ENCODE results near the gene GATM. TPM values are rescaled to one million over a fixed set of nuclear protein-coding genes. Genes with fewer than 3 reads are reported as not detected.
"Not testable (repeated sequence)": the region's sequence is repeated elsewhere in the genome, so short reads cannot be mapped to it uniquely, and the experiment has no call there.

The GATM gene
- total RNA-seq, 1 donor from 2014 or later, result 11.3 TPM

DNA sequence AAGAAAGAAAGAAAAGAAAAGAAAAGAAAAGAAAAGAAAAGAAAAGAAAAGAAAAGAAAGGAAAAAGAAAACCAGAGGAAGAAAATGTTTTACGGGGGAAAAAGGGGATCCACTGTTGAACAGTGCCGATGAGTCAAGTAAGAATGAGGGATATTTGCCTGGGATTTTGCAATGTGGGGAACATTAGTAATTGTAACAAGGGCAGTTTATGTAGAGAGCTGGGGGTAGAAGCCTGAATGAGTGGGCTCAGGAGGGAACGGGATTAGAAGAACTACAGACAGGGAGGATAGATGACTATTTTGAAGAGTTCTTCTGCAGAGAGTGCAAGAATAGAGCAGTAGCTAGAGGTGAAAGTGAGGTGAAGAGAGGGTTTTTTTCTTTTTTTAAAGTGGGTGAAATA is 28.7 kb downstream of the GATM start:
- no peak for ATAC-seq

DNA sequence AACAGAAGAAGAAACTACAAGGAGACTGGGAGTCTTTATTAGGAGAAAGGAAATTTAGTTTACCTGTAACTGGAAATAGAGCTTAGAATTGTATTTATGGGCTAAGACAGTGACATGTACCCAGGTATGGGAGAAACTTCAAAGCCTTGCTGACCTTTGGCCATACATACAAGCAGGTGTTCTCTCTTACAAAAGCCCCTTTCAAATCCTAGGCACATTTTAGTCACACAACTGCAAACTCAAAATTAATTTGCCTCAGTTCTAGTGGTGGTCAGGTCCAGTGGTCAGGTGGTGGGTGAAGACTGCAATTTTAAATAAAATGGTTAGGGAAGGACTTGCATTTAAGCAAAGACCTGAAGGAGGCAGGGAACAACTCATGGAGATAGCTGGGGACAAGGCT is 30.4 kb downstream of the GATM start:
- ATAC-seq, result no peak

DNA sequence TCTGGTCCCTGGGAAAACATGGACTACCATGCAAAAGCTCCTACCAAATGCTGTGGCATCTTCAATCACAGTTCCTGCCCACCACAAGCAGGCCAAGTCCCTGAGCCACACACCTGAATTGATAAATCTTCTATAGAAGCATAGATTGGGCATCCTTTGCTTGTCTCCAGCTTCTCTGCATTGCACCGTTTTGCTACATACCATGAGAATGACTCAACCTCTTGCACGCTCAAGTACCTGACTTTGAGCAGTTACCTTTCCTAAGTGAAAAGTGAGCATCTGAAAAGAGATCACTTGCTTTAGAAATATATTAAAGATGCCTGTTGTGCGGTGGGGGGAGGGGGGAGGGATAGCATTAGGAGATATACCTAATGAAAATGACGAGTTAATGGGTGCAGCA is 31.3 kb downstream of the GATM start:
- no peak for ATAC-seq

DNA sequence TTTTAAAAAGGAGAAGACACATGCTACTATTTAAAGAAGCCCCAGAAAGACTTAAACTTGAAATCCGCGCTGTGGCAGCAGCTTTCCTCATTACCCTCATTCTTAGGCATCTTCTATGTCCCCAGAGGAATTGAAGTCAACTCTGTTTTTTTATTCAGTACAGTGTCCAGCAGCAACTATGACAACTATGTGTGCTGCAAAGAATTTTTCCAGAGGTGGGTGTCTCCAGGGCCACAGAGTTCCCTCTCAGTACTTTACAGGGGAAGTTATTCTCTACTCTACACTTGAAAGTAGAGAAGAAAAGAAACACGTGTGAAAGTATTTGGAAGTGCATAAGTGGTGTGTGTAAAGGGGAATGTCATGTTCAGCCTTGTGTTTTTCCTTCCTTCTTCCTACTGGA is 32.0 kb downstream of the GATM start:
- ATAC-seq, result no peak

DNA sequence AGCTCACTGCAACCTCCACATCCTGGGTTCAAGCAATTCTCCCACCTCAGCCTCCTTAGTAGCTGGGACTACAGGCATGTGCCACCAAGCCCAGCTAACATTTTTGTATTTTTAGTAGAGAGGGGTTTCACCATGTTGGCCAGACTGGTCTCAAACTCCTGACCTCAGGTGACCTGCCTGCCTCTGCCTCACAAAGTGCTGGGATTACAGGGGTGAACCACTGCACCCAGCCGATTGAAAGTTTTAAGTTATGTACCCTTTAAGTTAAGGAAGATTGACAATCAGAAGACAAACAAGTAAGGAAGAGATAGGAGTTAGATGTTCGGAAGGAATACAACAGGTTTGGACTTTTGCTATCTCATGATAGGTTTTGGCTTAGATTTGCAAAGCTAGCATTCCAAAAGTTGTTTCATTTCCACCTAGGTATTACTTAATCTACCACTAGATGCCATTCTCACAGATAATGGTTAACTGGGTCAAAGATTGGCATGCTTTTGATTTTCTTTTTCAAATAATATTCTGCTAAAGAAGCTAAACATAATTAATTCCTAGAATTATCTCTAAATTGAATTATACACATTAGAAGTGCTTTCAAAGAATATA is 35.0 kb downstream of the GATM start:
- no peak for ATAC-seq

DNA sequence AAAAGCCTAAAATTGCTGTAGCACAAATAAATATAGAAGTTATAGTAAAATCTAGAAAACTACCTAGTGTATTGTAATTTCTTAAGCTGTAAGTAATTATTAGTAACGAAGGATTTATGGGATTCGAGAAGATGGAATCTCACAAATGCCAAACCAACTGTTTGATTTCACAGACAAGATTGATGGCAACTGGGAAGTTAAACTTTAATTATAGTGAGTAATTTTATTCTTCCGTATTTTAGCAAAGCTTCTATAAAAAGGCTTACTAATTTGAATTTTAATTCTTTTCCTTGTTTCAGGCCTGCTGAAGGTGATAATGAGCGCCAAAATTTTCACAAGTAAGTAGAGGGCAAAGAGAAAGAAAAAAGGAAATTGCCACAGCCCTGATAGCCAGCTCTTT is 36.6 kb downstream of the GATM start:
- no peak for ATAC-seq

DNA sequence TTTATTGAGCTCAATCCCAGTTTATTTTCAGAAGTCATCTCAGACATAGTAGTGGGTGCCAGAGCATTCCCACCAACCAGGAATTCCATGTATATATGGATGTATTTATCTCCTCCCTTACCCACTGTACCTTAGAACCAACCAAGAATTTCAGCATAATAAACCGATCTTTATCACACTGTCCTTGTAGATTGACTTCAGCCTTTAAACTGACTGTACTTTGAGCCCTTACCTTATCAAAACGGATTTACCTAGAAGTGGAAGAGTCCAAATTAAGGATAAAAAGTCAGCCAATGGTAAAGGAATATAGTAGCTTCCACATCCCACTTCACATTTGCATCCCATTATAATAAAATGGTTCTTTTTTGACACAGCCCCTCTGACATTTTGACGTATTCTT is 37.9 kb downstream of the GATM start:
- ATAC-seq, result no peak

DNA sequence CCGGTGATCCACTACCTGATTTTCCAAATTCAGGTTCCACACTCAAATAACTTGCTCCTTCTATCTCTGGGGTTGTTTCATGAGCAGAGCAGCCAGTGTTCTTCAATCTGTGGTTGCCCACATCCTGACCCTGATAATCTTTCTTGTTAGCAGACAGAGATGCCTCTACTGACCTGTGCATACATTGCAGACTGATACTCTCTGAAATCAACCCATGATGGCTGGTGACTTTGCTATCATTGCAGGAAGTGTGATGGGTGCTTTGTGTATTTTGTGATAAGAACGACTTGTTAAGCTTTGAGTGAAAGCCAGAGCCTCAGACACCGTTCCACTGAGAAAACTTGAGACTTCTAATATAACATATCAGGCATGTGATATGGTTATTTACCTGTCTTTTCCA is 39.9 kb downstream of the GATM start:
- ATAC-seq, result no peak

DNA sequence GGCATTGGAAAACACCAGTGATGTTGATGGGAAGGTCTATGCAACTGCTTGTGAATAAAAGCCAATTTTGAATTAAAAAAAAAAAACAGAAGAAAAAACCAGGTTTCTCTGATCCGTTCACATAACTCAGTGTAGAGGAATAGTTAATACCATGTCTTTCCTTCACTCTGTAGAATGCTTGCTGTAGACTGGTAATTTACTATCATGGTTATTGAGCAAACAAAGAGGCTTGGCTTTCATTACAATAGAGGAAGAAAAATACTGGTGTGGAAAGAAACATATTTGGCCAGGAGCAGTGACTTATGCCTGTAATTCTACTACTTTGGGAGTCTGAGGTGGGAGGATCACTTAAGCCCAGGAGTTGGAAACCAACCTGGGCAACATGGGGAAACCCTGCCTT is 41.1 kb downstream of the GATM start:
- ATAC-seq, result no peak

DNA sequence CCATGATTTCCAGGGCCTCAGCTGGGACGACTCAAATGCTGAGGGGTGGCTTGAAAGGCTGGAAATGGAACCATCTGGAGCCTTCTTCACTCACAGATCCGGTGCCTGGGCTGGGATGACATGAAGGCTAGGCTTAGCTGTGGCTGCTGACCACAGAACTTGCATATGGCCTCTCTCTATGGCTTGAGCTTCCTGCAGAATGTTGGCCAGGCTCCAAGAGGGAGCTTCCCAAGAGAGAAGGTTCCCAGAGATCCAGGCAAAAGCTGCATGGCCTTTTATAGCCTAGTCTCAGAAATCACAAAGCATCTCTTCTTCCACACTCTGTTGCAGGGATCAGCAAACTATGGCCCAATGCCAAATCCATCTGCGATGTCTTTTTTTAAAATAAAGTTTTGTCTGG is 44.8 kb downstream of the GATM start:
- no peak for ATAC-seq

DNA sequence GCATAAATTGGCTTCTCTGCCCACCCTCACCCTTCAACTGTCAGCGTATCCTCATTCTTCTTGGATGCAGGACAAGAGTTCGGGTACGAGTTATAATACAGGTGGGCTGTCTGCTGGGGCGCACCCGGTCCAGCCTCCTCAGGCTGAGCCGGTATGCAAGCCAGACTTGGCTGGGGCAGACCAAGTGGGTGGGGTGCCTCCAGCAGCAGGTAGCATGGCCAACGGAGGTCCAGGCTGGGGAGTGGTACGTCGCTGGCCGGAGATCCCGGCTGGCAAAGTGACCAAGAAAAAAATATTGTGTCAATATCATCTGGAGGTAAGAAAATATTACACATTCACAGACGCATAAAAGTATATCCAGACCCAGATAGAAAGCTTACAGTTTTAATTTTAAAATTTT is 45.6 kb downstream of the GATM start:
- ATAC-seq, result no peak

DNA sequence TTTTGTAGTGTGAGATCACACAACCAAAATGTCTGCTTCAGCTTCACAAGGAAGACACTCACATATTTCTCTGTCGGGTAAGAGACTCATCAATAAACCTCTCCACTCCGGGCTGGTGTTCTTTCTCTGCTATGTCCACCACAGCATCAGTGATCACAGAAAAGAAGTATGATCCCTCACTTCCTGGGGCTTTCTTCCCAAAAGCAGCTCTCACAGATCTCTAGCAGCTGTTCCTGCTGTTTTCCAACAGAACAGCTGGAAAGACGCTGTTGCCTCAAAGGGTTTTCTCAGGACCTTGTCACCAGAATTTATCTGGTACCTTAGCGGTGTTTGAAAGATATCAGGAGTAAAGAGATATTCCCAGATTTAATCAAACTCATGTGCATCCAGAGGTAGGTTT is 46.4 kb downstream of the GATM start:
- no peak for ATAC-seq

DNA sequence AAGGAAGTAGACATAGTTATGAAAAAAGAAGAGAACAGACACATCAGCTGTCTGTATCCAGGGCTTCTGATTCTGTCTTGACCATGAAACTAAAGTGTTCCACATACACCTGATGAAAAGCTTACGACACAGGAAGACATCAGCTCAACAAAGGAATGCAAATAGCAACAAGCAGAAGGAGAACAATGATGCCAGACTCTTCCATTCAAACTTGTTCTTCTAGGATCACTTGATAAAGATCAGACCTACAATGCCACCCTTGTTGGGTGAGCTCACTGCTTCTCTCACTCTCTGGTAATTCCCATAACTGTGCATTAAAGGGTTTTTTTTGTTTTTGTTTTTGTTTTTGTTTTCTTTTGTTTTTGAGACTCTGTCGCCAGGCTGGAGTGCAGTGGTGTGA is 49.7 kb downstream of the GATM start:
- no peak for ATAC-seq

DNA sequence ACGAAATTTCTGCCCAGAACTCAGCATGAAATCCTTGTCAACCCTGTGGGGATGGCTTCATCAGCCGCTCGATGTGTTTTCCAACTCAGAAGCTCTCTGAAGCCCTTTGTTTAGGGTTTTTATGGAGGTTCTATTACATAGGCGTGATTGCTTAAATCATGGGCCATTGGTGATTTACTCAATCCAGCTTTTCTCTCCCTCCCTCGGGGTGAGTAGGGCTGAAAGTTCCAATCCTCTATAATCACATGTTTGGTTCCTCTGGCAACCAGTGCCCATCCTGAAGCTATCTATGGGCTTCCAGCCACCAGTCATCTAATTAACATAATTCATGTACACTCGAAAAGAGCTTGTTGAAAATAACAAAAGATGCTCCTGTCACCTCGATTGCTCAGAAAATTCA is 51.6 kb downstream of the GATM start:
- ATAC-seq, result no peak

DNA sequence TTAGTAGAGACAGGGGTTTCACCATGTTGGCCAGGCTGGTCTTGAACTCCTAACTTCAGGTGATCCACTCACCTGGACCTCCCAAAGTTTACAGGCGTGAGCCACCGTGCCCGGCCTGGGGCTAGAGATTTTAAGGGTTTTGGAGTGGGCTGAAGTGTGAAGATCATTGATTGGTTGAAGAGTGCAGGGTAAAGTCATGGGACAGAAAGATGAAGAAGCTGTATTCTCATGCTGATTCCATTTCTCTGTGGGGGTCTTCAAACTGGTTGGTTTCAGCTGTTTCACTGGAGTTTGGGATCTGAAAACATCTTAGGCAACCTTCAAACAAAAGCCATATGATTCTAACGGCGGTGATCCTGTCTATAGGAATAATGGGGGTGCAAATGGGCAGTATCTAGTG is 52.1 kb downstream of the GATM start:
- ATAC-seq, result no peak

DNA sequence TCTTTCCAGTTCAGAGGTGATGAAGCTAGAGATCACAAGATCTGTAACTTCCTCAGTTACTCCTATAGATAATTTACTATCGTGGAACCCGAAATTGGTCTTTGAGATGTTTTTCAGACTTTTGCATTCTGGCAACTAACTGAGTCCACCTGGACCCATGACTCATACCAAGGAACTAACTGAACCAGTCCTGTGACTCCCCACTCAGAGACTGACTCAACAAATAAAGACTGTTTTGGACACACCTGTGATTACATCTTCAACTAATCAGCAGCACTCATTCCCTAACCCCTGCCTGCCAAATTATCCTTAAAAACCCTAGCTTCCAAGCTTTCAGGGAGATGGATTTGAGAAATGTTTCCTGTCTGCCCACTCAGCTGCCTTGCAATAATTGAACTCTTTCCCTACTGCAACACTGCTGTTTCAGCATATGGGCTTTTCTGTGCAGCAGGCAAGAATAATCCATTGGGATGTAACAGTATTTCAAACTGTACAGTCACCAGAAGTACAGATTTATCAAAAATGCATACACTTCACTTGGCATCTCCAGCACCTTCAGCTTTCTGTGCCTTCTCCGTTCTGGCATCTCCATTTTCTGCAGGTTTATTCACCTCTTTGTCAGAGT is 57.7 kb downstream of the GATM start:
- ATAC-seq, result peak; percentile 94

DNA sequence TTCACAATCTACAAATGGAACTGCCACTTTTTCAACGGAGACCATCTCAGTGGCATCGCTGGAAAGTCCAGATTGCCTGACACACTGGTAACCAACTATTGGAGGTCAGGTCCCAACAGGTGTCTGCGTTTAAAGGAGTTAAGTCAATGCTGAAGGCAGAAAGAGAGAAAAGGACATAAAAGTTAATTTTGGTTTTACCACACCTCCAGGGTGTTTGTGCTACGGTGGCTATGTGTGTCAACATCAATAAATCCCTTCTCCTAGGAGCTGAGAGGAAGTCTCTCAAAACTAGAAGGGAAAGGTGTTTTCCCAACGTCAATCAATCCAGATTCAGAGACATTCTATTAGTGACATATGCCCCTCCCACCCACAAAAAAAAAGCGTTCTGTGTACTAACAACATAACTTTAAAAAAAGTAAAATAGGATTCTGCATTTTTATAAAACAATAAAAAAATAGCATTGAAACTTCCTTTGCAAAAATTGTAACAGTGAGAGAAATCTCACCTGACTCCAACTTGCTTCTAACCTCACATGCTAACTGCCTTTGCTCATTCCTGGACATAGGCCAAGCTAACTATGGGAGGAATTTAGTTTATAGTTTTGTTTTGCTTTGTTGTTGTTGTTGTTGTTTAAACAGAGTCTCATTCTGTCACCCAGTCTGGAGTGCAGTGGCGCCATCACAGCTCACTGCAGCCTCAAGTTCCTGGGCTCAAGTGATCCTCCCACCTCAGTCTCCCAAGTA is 58.7 kb downstream of the GATM start:
- no peak for ATAC-seq

DNA sequence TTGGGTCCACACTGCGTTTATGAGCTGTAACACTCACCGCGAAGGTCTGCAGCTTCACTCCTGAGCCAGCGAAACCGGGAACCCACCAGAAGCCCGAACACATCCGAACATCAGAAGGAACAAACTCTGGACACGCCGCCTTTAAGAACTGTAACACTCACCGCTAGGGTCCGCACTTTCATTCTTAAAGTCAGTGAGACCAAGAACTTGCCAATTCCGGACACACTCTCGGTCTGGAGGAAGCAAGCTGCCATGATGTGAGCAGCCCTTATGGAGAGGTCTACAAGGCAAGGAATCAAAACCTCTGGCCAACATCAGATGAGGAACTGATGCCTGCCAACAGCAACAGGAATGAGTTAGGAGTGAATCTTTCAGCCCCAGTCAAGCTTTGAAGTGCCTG is 63.4 kb downstream of the GATM start:
- no peak for ATAC-seq

DNA sequence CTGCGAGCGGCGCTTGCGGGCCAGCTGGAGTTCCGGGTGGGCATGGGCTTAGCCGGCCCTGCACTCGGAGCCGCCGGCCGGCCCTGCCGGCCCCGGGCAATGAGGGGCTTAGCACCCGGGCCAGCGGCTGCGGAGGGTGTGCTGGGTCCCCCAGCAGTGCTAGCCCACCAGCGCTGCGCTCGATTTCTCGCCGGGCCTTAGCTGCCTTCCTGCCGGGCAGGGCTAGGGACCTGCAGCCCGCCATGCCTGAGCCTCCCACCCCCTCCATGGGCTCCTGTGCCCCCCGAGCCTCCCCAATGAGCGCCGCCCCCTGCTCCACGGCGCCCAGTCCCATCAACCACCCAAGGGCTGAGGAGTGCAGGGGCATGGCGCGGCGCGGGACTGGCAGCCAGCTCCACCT is 64.2 kb downstream of the GATM start:
- ATAC-seq, result not testable (repeated sequence)

Other genes starting within 250 kb of the GATM start
- 131 TPM for gene DUOXA1, start 248.7 kb downstream of the GATM start, total RNA-seq
- 114 TPM for gene DUOX1, start 248.6 kb downstream of the GATM start, total RNA-seq
- gene SHF, start 190.6 kb downstream of the GATM start, total RNA-seq, result 1.6 TPM
- not detected for gene SLC28A2, start 126.3 kb downstream of the GATM start, total RNA-seq
- 7.4 TPM for gene SLC30A4, start 144.2 kb upstream of the GATM start, total RNA-seq
- 18.1 TPM for gene BLOC1S6, start 208.8 kb upstream of the GATM start, total RNA-seq